GM18526 (cell line): Measurements from ENCODE around the gene KCNJ9.

Experiments
- POLR2A ChIP-seq: IDR thresholded peaks from 3 replicates; pipeline ENCODE4 v1.6.1; 2011; ENCODE audit not compliant: insufficient read length; ENCODE audit errors: extremely low read depth

Gene KCNJ9

GRCh38 chr1:160120797-160121196 is 39.5 kb downstream of the KCNJ9 start:
- no peak for TF ChIP-seq POLR2A

- TF ChIP-seq POLR2A, result no peak
Observed at GRCh38 chr1:160121388-160121787, 40.0 kb downstream of the KCNJ9 start.

GRCh38 chr1:160122978-160123495 is 41.7 kb downstream of the KCNJ9 start:
- TF ChIP-seq POLR2A, result no peak

- no peak for TF ChIP-seq POLR2A
Observed at GRCh38 chr1:160123726-160124125, 42.4 kb downstream of the KCNJ9 start.

- TF ChIP-seq POLR2A, result no peak
Observed at GRCh38 chr1:160124705-160125478, 43.6 kb downstream of the KCNJ9 start.

- TF ChIP-seq POLR2A, result no peak
Observed at GRCh38 chr1:160125746-160126145, 44.4 kb downstream of the KCNJ9 start.

GRCh38 chr1:160127381-160127780 is 46.0 kb downstream of the KCNJ9 start:
- TF ChIP-seq POLR2A, result no peak

- TF ChIP-seq POLR2A, result no peak
Observed at GRCh38 chr1:160127865-160128523, 46.7 kb downstream of the KCNJ9 start.

- no peak for TF ChIP-seq POLR2A
Observed at GRCh38 chr1:160128636-160129035, 47.3 kb downstream of the KCNJ9 start.

GRCh38 chr1:160129046-160129445 is 47.7 kb downstream of the KCNJ9 start:
- no peak for TF ChIP-seq POLR2A

- TF ChIP-seq POLR2A, result no peak
Observed at GRCh38 chr1:160129558-160129957, 48.2 kb downstream of the KCNJ9 start.

- no peak for TF ChIP-seq POLR2A
Observed at GRCh38 chr1:160129966-160130365, 48.6 kb downstream of the KCNJ9 start.

- no peak for TF ChIP-seq POLR2A
Observed at GRCh38 chr1:160130486-160130885, 49.1 kb downstream of the KCNJ9 start.

GRCh38 chr1:160130939-160131338 is 49.6 kb downstream of the KCNJ9 start:
- TF ChIP-seq POLR2A, result no peak

- TF ChIP-seq POLR2A, result no peak
Observed at GRCh38 chr1:160131803-160132565, 50.6 kb downstream of the KCNJ9 start.
